H9 (cell line): Measurements from ENCODE around the gene MYRIP. TPM values are rescaled to one million over a fixed set of nuclear protein-coding genes. Genes with fewer than 3 reads are reported as not detected.

Experiments
- DNase-seq: peaks from one replicate; pipeline ENCODE4 v3.0.0-alpha.2; 2017
- H2AFZ ChIP-seq: one replicate; pipeline ENCODE4 v1.6.1; 2013; ENCODE audit warnings: mild to moderate bottlenecking, low read length, control low read depth, moderate library complexity
- H2AK5ac ChIP-seq: 2 replicates; pipeline ENCODE4 v1.6.1; 2013; ENCODE audit warnings: low read length, control low read depth, mixed read lengths; ENCODE audit not compliant: insufficient read length
- H2BK120ac ChIP-seq: one replicate; pipeline ENCODE4 v1.6.1; 2013; ENCODE audit warnings: low read depth, mild to moderate bottlenecking, low read length, control low read depth, inconsistent platforms; ENCODE audit not compliant: poor library complexity, severe bottlenecking
- H2BK12ac ChIP-seq: 2 replicates; pipeline ENCODE4 v1.6.1; 2013; ENCODE audit warnings: low read length, control low read depth, mixed read lengths, low read depth; ENCODE audit not compliant: insufficient read length
- H2BK15ac ChIP-seq: 2 replicates; pipeline ENCODE4 v1.6.1; 2013; ENCODE audit warnings: low read depth, low read length, control low read depth
- H2BK20ac ChIP-seq: one replicate; pipeline ENCODE4 v1.6.1; 2013; ENCODE audit warnings: low read depth, mild to moderate bottlenecking, low read length, control low read depth, inconsistent platforms; ENCODE audit not compliant: poor library complexity, severe bottlenecking
- H2BK5ac ChIP-seq: 2 replicates; pipeline ENCODE4 v1.6.1; 2013; ENCODE audit warnings: low read length, control low read depth, mixed read lengths; ENCODE audit not compliant: insufficient read length
- H3K14ac ChIP-seq: 2 replicates; pipeline ENCODE4 v1.6.1; 2013; ENCODE audit warnings: low read length, control low read depth; ENCODE audit not compliant: insufficient read depth
- H3K18ac ChIP-seq: 2 replicates; pipeline ENCODE4 v1.6.1; 2013; ENCODE audit warnings: low read depth, mild to moderate bottlenecking, mixed read lengths, low read length, control low read depth; ENCODE audit not compliant: insufficient read length
- H3K23ac ChIP-seq: 2 replicates; pipeline ENCODE4 v1.6.1; 2013; ENCODE audit warnings: low read length, control low read depth, mixed read lengths, low read depth; ENCODE audit not compliant: insufficient read length
- H3K23me2 ChIP-seq: 2 replicates; pipeline ENCODE4 v1.6.1; 2013; ENCODE audit warnings: low read depth, mild to moderate bottlenecking, mixed read lengths, low read length, control low read depth; ENCODE audit not compliant: insufficient read length, poor library complexity, severe bottlenecking
- H3K27ac ChIP-seq: 2 replicates; pipeline ENCODE4 v1.5.1; 2013; ENCODE audit warnings: low read length, control low read depth, mixed read lengths, low read depth; ENCODE audit not compliant: insufficient read length
- H3K27me3 ChIP-seq: 2 replicates; pipeline ENCODE4 v1.6.1; 2013; ENCODE audit warnings: low read length, control low read depth, inconsistent platforms; ENCODE audit not compliant: insufficient read depth
- H3K4ac ChIP-seq: 2 replicates; pipeline ENCODE4 v1.6.1; 2013; ENCODE audit warnings: low read depth, mild to moderate bottlenecking, control low read depth, inconsistent platforms, low read length, moderate library complexity
- H3K4me1 ChIP-seq: 2 replicates; pipeline ENCODE4 v1.6.1; 2013; ENCODE audit warnings: low read length, control low read depth, inconsistent platforms; ENCODE audit not compliant: insufficient read depth
- H3K4me2 ChIP-seq: 2 replicates; pipeline ENCODE4 v1.6.1; 2013; ENCODE audit warnings: low read length, control low read depth, mixed read lengths; ENCODE audit not compliant: insufficient read length, insufficient read depth
- H3K56ac ChIP-seq: 2 replicates; pipeline ENCODE4 v1.6.1; 2013; ENCODE audit warnings: low read depth, mild to moderate bottlenecking, mixed read lengths, low read length, control low read depth; ENCODE audit not compliant: insufficient read length
- H3K79me1 ChIP-seq: 2 replicates; pipeline ENCODE4 v1.6.1; 2013; ENCODE audit warnings: low read depth, mild to moderate bottlenecking, moderate library complexity, low read length, control low read depth, inconsistent platforms; ENCODE audit not compliant: insufficient read depth, poor library complexity, severe bottlenecking
- H3K79me2 ChIP-seq: 2 replicates; pipeline ENCODE4 v1.6.1; 2013; ENCODE audit warnings: low read length, control low read depth, inconsistent platforms; ENCODE audit not compliant: insufficient read depth
- H3K9ac ChIP-seq: 2 replicates; pipeline ENCODE4 v1.6.1; 2013; ENCODE audit warnings: low read length, control low read depth, mixed read lengths; ENCODE audit not compliant: insufficient read length; ENCODE audit errors: extremely low read depth
- H3K9me3 ChIP-seq: one replicate; pipeline ENCODE4 v1.6.1; 2013; ENCODE audit warnings: low read depth, low read length, inconsistent platforms; ENCODE audit not compliant: control insufficient read depth
- H3T11ph ChIP-seq: one replicate; pipeline ENCODE4 v1.6.1; 2013; ENCODE audit warnings: mild to moderate bottlenecking, low read length, control low read depth, inconsistent platforms
- H4K20me1 ChIP-seq: one replicate; pipeline ENCODE4 v1.6.1; 2013; ENCODE audit not compliant: control insufficient read depth, insufficient read length, insufficient read depth
- H4K5ac ChIP-seq: 2 replicates; pipeline ENCODE4 v1.6.1; 2013; ENCODE audit warnings: low read depth, mild to moderate bottlenecking, mixed read lengths, low read length, control low read depth; ENCODE audit not compliant: insufficient read length
- H4K8ac ChIP-seq: replicated peaks from 2 replicates; pipeline ENCODE4 v1.6.1; 2013; ENCODE audit warnings: low read length, control low read depth, mixed read lengths, low read depth; ENCODE audit not compliant: insufficient read length
- H4K91ac ChIP-seq: 2 replicates; pipeline ENCODE4 v1.6.1; 2013; ENCODE audit warnings: low read depth, mild to moderate bottlenecking, moderate library complexity, mixed read lengths, low read length, control low read depth; ENCODE audit not compliant: insufficient read length
- H3K27ac Mint-ChIP-seq, 3 experiments: 2 replicates in 2 of 3; 3 replicates in 1 of 3; pipeline ENCODE4 v1.8.0; 2020 to 2021; ENCODE audit warnings: mixed read lengths in 3 of 3, mild to moderate bottlenecking in 1 of 3, moderate library complexity in 1 of 3
- H3K27me3 Mint-ChIP-seq: 2 replicates; pipeline ENCODE4 v1.8.0; 2021; ENCODE audit warnings: low read depth, mild to moderate bottlenecking, moderate library complexity, mixed read lengths
- H3K36me3 Mint-ChIP-seq, 3 experiments: 2 replicates in 2 of 3; 3 replicates in 1 of 3; pipeline ENCODE4 v1.8.0; 2020 to 2021; ENCODE audit warnings: low read depth in 3 of 3, mixed read lengths in 3 of 3; ENCODE audit not compliant: insufficient read depth in 1 of 3
- H3K4me1 Mint-ChIP-seq, 2 experiments: 2 replicates each; pipeline ENCODE4 v1.8.0; 2020; ENCODE audit warnings: mixed read lengths in 2 of 2
- H3K4me3 Mint-ChIP-seq, 2 experiments: 2 replicates in 1 of 2; 3 replicates in 1 of 2; pipeline ENCODE4 v1.8.0; 2020 to 2021; ENCODE audit warnings: mild to moderate bottlenecking in 2 of 2, mixed read lengths in 2 of 2, moderate library complexity in 1 of 2
- H3K9me3 Mint-ChIP-seq, 2 experiments: 2 replicates in 1 of 2; 3 replicates in 1 of 2; pipeline ENCODE4 v1.8.0; 2020; ENCODE audit warnings: mild to moderate bottlenecking in 2 of 2, mixed read lengths in 2 of 2, moderate library complexity in 1 of 2
- WGBS: extraction: QIAGEN DNeasy Blood & Tissue Kit; methylation state at CpG from one replicate; pipeline ENCODE4 v1.1.7; 2013; ENCODE audit warnings: missing lambda C conversion rate, low lambda C conversion rate, mixed read lengths; ENCODE audit not compliant: insufficient read length; ENCODE audit errors: extremely low coverage; 5-methylcytosine and 5-hydroxymethylcytosine counted together
- total RNA-seq: library from RNA; stranded (reverse); gene quantifications from 2 replicates; pipeline ENCODE4 v1.2.1, GENCODE V29; 2021
- TF ChIP-seq, protein P1 (sequence below): fragments of 200-600 bp; sonication (generic); conservative IDR thresholded peaks from 3 replicates; pipeline ENCODE4 v1.8.0; 2021; ENCODE audit warnings: antibody characterized with exemption, mild to moderate bottlenecking

MYRIP gene
- total RNA-seq, 1 experiment from 2014 or later = 1.8 TPM

- Histone ChIP-seq H2AFZ (no peak overlapping the region), H2BK120ac (no peak overlapping the region), H3K56ac (no peak overlapping the region), H3K23me2 (no peaks in the 10 kb centered on the region), H3K4me2 (no peak overlapping the region), H3K14ac (no peak overlapping the region; the same call in 1 of the 2 replicates), H4K8ac (no peak overlapping the region), H2BK12ac (no peak overlapping the region), H4K5ac (no peak overlapping the region), H3K18ac (no peak overlapping the region), H3K27me3 (no peaks in the 10 kb centered on the region), H2BK15ac (no peak overlapping the region), H3K4me1 (no peaks in the 10 kb centered on the region), H3K79me1 (no peaks in the 10 kb centered on the region), H3K79me2 (no peaks in the 10 kb centered on the region), H3K9me3 (no peaks in the 10 kb centered on the region), H3K23ac (no peak overlapping the region), H3K4ac (no peak overlapping the region), H3K9ac (no peak overlapping the region), H2BK5ac (no peak overlapping the region), H3K27ac (no peak overlapping the region), H4K20me1 (no peaks in the 10 kb centered on the region), H2BK20ac (no peak overlapping the region), H2AK5ac (no peak overlapping the region), H4K91ac (no peak overlapping the region), H3T11ph (no peak overlapping the region)
- no peaks in the 10 kb centered on the region; the same call in 1 of the 2 replicates for H3K27me3 Mint-ChIP-seq
- peaks cover 12 to 14% of the 10 kb centered on the region in 2 experiments for H3K9me3 Mint-ChIP-seq
- TF ChIP-seq, protein P1, sequence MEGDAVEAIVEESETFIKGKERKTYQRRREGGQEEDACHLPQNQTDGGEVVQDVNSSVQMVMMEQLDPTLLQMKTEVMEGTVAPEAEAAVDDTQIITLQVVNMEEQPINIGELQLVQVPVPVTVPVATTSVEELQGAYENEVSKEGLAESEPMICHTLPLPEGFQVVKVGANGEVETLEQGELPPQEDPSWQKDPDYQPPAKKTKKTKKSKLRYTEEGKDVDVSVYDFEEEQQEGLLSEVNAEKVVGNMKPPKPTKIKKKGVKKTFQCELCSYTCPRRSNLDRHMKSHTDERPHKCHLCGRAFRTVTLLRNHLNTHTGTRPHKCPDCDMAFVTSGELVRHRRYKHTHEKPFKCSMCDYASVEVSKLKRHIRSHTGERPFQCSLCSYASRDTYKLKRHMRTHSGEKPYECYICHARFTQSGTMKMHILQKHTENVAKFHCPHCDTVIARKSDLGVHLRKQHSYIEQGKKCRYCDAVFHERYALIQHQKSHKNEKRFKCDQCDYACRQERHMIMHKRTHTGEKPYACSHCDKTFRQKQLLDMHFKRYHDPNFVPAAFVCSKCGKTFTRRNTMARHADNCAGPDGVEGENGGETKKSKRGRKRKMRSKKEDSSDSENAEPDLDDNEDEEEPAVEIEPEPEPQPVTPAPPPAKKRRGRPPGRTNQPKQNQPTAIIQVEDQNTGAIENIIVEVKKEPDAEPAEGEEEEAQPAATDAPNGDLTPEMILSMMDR = no peak
- H3K36me3 Mint-ChIP-seq = peaks cover 0 to 5% (median 2%) of the 10 kb centered on the region in 3 experiments; a peak in 3 of 7 replicates
- no peak for DNase-seq
- H3K4me1 Mint-ChIP-seq = no peaks in the 10 kb centered on the region
- WGBS = no CpG with 5 or more reads among the region's 1 CpG
- H3K4me3 Mint-ChIP-seq = no peak overlapping the region
- no peak overlapping the region for H3K27ac Mint-ChIP-seq
These were observed 46.8 kb upstream of the MYRIP start for GRCh38 chr3:39762537-39763070.
